Thoracic aorta (tissue), 2 donors: ENCODE data around the gene PPP1R14B. TPM values are rescaled to one million over a fixed set of nuclear protein-coding genes. Genes with fewer than 3 reads are reported as not detected.

ENCODE experiments used
- ATAC-seq: fragments of 150-250 bp; one replicate; pipeline ENCODE4 v1.8.0; 2017; ENCODE audit warnings: low read depth; ENCODE audit not compliant: insufficient number of reproducible peaks, low FRiP score
- DNase-seq: peaks from one replicate; pipeline ENCODE4 v3.0.0-alpha.2; 2020; ENCODE audit warnings: low spot score
- H3K27ac ChIP-seq, 2 donors: fragments of 200-600 bp; sonication (generic); 1 replicate in 1 of 2; 2 replicates in 1 of 2; pipeline ENCODE4 v1.5.1; 2016; ENCODE audit warnings: mild to moderate bottlenecking in 2 of 2, moderate library complexity in 2 of 2
- H3K27me3 ChIP-seq: fragments of 200-600 bp; sonication (generic); replicated peaks from 2 replicates; pipeline ENCODE4 v1.6.0; 2016; ENCODE audit warnings: mild to moderate bottlenecking; ENCODE audit not compliant: insufficient read depth
- H3K36me3 ChIP-seq: fragments of 200-600 bp; sonication (generic); one replicate; pipeline ENCODE4 v1.5.1; 2016
- H3K4me1 ChIP-seq, 2 donors: fragments of 200-600 bp; sonication (generic); 1 replicate in 1 of 2; 2 replicates in 1 of 2; pipeline versions ENCODE4 v1.5.1 to v1.6.0; 2016; ENCODE audit warnings: low read depth in 2 of 2, mild to moderate bottlenecking in 1 of 2; ENCODE audit not compliant: control insufficient read depth in 1 of 2
- H3K4me3 ChIP-seq: fragments of 200-600 bp; sonication (generic); 2 replicates; pipeline ENCODE4 v1.5.1; 2016; ENCODE audit warnings: mild to moderate bottlenecking
- H3K9me3 ChIP-seq: fragments of 200-600 bp; sonication (generic); 2 replicates; pipeline ENCODE4 v1.5.1; 2016
- total RNA-seq, 2 donors: library from RNA; depleted of rRNA; stranded (reverse); fragments of >200 nt; gene quantifications; one replicate each; pipeline versions ENCODE4 v1.1.0 to v1.2.3, GENCODE V29; 2016
- TF ChIP-seq, protein P1 (sequence below): fragments of 200-600 bp; sonication (generic); IDR thresholded peaks from one replicate; pipeline ENCODE4 v1.5.1; 2019; ENCODE audit warnings: antibody characterized with exemption

Gene PPP1R14B
- total RNA-seq, 2 donors from 2014 or later, result 75.3 to 122 TPM

DNA sequence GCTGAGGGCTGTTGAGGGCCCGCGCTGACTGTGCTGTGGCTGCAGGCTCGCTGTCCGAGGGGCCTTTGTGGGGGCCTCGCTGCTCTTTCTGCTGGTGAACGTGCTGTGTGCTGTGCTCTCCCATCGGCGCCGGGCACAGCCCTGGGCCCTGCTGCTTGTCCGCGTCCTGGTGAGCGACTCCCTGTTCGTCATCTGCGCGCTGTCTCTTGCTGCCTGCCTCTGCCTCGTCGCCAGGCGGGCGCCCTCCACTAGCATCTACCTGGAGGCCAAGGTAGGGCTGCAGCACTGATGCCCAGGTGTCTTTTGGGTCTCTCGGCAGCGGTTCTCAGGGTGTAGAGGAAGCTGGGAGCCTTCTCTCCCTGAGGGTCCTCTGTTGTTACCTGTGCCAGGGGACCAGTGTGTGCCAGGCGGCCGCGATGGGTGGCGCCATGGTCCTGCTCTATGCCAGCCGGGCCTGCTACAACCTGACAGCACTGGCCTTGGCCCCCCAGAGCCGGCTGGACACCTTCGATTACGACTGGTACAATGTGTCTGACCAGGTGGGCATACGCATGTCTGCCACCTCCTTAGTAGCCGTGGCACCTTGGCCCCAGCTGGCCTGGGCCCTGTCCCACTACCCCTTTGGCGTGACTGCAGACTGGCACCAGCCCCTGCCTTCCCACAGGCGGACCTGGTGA lies 41.1 kb upstream of the PPP1R14B start:
- Histone ChIP-seq H3K36me3 (no peaks in the 10 kb centered on the region), H3K4me3 (no peak overlapping the region), H3K9me3 (no peaks in the 10 kb centered on the region), H3K27ac (no peak overlapping the region), H3K27me3 (peaks cover 7% of the 10 kb centered on the region), H3K4me1 (peaks cover 33 to 48% of the 10 kb centered on the region in 2 donors)
- ATAC-seq (no peak), DNase-seq (no peak)
- TF ChIP-seq, protein P1, sequence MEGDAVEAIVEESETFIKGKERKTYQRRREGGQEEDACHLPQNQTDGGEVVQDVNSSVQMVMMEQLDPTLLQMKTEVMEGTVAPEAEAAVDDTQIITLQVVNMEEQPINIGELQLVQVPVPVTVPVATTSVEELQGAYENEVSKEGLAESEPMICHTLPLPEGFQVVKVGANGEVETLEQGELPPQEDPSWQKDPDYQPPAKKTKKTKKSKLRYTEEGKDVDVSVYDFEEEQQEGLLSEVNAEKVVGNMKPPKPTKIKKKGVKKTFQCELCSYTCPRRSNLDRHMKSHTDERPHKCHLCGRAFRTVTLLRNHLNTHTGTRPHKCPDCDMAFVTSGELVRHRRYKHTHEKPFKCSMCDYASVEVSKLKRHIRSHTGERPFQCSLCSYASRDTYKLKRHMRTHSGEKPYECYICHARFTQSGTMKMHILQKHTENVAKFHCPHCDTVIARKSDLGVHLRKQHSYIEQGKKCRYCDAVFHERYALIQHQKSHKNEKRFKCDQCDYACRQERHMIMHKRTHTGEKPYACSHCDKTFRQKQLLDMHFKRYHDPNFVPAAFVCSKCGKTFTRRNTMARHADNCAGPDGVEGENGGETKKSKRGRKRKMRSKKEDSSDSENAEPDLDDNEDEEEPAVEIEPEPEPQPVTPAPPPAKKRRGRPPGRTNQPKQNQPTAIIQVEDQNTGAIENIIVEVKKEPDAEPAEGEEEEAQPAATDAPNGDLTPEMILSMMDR, result no peak

GRCh38 chr11:64286801-64287159 lies 40.0 kb upstream of the PPP1R14B start:
- H3K4me3 ChIP-seq, result no peak overlapping the region
- DNase-seq (no peak), ATAC-seq (no peak)
- H3K4me1 ChIP-seq, result peaks cover 24 to 39% of the 10 kb centered on the region in 2 donors
- TF ChIP-seq, protein P1, result no peak
- H3K9me3 ChIP-seq, result no peaks in the 10 kb centered on the region
- no peak overlapping the region for H3K27ac ChIP-seq
- H3K36me3 ChIP-seq, result peaks cover under 1% of the 10 kb centered on the region
- H3K27me3 ChIP-seq, result no peaks in the 10 kb centered on the region

DNA sequence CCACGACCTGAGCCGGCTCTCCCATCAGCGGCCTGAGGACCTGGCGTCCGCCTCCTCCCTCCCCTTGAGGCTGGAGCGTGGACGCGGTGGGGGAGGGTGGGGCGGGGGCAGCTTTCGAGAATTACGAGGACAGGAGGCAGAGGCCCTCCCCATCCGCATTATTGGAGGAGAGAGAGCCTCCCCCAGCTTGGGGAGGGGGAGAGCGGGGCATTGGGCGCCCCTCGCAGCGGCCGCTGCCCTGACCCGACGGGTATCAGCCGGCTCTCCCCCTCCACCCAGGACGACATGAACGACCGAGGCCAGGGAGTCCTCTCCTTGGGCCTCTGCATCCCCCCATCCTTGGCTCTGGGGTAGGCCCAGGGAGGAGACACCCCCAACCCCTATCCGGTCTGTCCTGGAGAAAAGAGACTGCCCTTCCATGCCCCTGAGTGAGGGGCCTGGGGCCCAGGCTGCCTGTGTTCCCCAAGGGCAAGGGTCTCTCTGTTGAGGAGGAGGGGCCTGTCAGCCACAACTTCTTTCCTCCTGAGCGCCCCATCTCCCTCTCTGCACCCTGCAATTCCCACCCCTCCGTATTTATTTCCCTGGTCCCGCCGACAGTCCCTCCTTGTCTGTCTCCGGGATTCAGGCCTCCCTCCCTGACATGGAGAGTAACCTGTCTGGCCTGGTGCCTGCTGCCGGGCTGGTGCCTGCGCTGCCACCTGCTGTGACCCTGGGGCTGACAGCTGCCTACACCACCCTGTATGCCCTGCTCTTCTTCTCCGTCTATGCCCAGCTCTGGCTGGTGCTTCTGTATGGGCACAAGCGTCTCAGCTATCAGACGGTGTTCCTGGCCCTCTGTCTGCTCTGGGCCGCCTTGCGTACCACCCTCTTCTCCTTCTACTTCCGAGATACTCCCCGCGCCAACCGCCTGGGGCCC lies 39.4 kb upstream of the PPP1R14B start:
- Histone ChIP-seq H3K36me3 (peaks cover 6% of the 10 kb centered on the region), H3K27ac (peak overlapping the region; percentile 91 to 94), H3K9me3 (no peaks in the 10 kb centered on the region), H3K27me3 (no peaks in the 10 kb centered on the region), H3K4me1 (peaks cover 18 to 32% of the 10 kb centered on the region in 2 donors), H3K4me3 (peak overlapping the region; percentile 92)
- ATAC-seq (no peak), DNase-seq (no peak)
- TF ChIP-seq, protein P1, result no peak

GRCh38 chr11:64284962-64285884 lies 38.5 kb upstream of the PPP1R14B start, which contains the start of gene GPR137:
Gene GPR137 (plus strand): TSS chr11:64285848. CDS start chr11:64286525, 677 bp downstream.
- Histone ChIP-seq H3K36me3 (peaks cover 6% of the 10 kb centered on the region), H3K27ac (peak within 1 kb of the TSS; percentile 91 to 94), H3K4me1 (peaks cover 18 to 32% of the 10 kb centered on the region in 2 donors), H3K4me3 (peak within 1 kb of the TSS; percentile 92), H3K9me3 (no peaks in the 10 kb centered on the region), H3K27me3 (no peaks in the 10 kb centered on the region)
- ATAC-seq, result peak; percentile 64
- TF ChIP-seq, protein P1, result no peak
- DNase-seq, result no peak
